ENCODE measurements around the gene DPM2. TPM values are rescaled to one million over a fixed set of nuclear protein-coding genes. Genes with fewer than 3 reads are reported as not detected.

The DPM2 gene
- total RNA-seq: 17.5 and 30.6 TPM in 2 replicates

DNA sequence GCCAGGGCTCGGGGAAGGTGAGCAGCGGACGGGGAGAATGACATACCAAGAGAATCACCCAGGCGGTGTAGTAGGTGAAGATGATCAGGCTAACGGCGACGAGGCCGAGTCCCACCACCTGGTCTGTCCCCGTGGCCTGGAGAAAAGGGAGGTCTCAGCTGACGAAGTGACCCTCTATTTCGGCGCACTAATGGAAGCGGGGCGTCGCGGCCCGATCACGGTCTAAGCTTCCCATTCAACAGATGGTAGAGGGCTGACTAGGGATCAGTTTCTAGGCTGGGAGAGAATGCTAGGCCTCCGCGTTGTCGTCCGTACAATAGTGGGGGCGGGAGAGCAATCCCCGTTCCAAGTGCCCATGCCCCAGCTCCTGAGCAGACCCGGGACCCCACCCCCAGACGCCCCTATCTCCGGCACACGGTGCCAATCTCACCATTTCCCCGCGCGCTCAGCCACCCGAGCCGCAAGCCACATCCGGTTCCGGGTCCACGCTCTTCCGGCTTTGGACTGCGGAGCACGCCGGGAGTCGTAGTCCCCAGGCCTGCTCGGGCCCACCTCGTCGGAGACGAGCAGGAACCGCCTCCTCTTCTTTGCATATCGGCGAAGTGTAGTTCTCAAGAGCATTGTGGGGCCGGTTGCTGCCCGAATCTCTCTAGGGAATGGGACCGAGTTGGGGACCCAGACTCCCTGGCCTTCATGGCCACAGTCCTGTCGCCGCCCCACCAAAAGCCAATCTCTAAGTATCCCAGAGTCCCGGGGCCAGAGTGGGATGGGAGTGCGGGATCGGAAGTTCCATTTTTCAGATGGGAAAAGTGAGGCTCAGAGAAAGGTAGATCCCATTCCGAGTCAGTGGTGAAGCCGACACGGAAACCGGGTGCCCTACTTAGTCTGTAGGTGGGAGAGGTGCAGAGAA lies at the start of gene DPM2:
TSS of gene DPM2 (minus strand) at position 467 of the 910 bp plus-strand sequence. CDS start at position 433, 34 bp downstream.

DNA sequence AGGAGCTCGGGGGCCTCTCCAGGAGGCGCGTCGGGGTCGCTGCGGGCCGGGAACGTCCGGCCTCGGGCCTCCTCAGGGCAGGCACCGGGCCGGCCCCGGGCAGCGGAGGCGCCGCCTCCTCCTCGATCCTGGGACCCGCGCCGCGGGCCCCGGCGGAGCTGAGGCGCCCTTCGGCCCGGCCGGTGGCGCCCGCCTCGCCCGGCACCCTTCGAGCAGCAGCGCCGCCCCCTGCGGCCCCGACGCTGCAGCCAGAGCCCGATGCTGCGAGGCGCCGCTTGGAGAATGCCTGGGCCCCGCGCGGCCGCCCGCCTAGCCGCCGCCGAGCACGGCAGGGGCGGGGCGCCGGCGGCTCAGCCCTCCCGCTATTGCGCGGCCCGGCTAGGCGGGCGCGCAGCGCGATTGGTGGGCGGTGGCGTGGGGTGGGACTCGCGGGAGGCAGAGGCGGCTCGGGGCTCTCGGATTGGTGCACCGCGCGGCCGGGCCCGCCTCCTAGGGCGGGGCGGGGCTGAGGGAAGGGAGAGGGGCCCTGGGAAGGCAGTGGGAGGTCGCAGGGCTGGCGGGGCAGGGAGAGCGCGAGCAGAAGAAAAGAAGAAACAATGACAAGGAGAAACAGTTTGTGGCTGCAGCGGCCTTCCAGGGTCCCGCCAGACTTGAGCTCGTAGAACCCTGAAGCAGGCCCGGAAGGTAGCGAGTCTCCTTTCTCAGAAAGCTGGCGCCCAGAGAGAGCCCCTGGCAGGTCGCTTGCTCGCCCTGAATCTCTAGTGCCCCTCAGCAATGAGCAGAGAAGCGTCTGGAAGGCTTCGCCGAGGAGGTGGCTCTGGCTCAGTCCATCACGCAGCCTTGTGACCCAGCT lies 43.3 kb upstream of the DPM2 start, which contains the start of gene EEIG1:
TSS of gene EEIG1 (minus strand) at position 284 of the 853 bp plus-strand sequence. CDS start 852 bp downstream, outside the sequence.

DNA sequence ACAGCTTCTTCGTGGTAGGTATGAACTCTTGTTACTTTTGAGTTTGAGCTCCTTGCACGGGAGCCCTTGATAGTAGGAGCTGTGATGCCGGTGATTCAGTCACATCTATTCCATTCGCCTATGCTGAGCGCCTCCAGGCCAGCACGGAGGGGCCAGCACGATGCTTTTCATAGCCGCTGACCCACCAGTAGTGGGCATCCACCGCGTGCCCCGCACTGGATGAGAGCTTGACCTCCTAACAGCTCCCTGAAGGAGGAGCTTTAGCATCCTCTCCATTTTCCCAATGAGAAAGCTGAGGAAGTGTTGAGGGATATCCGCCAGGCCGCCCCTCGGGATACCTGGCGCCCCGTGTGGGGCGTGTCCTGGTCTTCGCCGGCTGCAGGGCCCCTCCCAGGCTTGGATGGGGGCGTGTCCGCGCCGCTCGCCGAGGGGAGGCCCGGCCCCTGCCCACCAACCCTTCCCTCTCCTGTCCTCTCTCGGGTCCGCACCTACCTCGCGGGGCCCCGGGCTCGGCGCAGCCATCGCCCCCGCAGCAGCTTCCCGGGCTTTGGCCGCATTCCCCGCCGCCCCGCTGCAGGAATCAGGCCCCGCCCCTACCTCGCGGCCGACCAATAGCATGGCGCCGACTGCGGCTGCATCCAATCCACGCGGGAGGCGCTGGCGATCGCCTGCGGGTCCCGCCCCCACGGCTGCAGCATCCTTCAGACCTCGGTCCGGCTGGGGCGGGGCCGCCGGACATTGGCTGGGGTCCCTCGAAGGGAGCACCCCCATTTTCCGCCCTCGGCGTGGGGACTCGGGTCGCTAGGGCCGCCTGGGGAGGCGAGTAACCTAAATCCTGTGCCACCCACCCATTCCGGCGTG lies 7.2 kb downstream of the DPM2 start, which contains the start of gene PIP5KL1:
TSS of gene PIP5KL1 (minus strand) at position 547 of the 861 bp plus-strand sequence. CDS start at position 522, 25 bp downstream.

DNA sequence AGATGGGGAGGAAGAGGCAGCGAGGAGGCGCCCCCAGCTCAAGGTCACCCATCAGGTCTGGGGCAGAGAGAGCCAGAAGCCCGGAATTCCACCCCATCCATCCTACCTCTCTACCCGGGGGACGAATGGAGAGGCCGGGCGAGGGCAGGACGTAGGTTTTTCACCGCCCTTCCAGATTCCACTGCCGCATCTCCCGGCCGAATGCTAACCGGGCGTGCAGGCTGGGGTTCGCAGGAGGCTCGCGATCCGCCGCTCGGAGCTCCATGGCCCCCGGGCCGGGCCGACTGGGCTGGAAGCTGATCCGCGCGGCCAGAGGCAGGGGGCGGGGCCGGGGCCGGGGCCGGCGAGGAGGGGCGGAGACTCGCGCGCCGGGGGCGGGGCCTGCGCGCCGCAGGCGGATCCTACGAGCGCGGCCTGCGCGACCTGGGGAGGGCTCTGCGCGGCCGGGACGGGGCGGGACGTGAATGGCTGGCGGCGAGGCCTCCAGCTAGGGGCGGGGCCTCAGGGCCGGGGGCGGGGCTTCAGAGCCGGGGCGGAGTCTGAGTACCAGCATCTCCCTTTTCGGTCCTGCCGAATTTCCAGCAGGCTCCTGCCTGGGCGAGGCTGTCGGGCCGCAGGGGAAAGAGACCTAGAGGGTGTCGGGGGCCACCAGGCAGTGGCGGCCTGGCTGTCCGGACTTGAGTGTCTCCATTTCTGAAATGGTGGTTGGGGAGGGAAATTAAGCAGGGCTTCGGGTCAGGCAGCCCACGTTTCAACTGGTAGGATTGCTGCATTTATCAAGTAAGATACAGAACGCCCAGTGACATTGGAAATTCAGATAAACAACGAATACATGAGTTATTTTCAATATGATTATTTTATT lies 20.7 kb downstream of the DPM2 start, which contains the start of gene ST6GALNAC4:
TSS of gene ST6GALNAC4 (minus strand) at position 322 of the 862 bp plus-strand sequence. CDS start 622 bp downstream, outside the sequence.

GRCh38 chr9:127899128-127899943 lies 38.3 kb downstream of the DPM2 start, which contains the start of gene ST6GALNAC6:
ST6GALNAC6 (minus strand) TSS chr9:127899603; CDS start chr9:127897981, 1,622 bp downstream.

Other genes starting within 250 kb of the DPM2 start
- gene CFAP157, start 230.9 kb downstream of the DPM2 start, total RNA-seq: not detected in 2 replicates
- 50.0 and 62.0 TPM in 2 replicates for gene PTRH1, start 222.2 kb downstream of the DPM2 start, total RNA-seq
- gene TTC16, start 221.8 kb downstream of the DPM2 start, total RNA-seq: not detected in 2 replicates
- gene TOR2A, start 202.6 kb downstream of the DPM2 start, total RNA-seq: 16.0 and 23.4 TPM in 2 replicates
- under 0.01 TPM in 1 of 2 replicates, not detected in the other for gene SH2D3C, start 159.2 kb downstream of the DPM2 start, total RNA-seq
- 26.6 and 28.3 TPM in 2 replicates for gene CDK9, start 151.8 kb downstream of the DPM2 start, total RNA-seq
- 47.0 and 71.2 TPM in 2 replicates for gene FPGS, start 135.0 kb downstream of the DPM2 start, total RNA-seq
- gene ENG, start 83.2 kb downstream of the DPM2 start, total RNA-seq: 54.2 and 57.7 TPM in 2 replicates
- gene AK1, start 60.2 kb downstream of the DPM2 start, total RNA-seq: 72.5 and 135 TPM in 2 replicates
- 78.7 and 81.3 TPM in 2 replicates for gene ST6GALNAC6, start 38.3 kb downstream of the DPM2 start, total RNA-seq
- gene ST6GALNAC4, start 20.8 kb downstream of the DPM2 start, total RNA-seq: 38.3 and 43.2 TPM in 2 replicates
- gene PIP5KL1, start 7.1 kb downstream of the DPM2 start, total RNA-seq: 0.71 and 1.2 TPM in 2 replicates
- 8.9 and 90.8 TPM in 2 replicates for gene EEIG1, start 43.1 kb upstream of the DPM2 start, total RNA-seq
- 9.2 and 14.4 TPM in 2 replicates for gene NAIF1, start 129.5 kb upstream of the DPM2 start, total RNA-seq
- gene SLC25A25, start 130.4 kb upstream of the DPM2 start, total RNA-seq: 20.2 and 21.1 TPM in 2 replicates
- 56.7 and 90.5 TPM in 2 replicates for gene PTGES2, start 189.9 kb upstream of the DPM2 start, total RNA-seq
- not detected in 2 replicates for gene LCN2, start 211.6 kb upstream of the DPM2 start, total RNA-seq
- gene BBLN, start 222.4 kb upstream of the DPM2 start, total RNA-seq: 256 and 309 TPM in 2 replicates

Data from myometrial cell (primary cell).